ENCODE measurements around the gene PLEK.

PLEK gene

DNA sequence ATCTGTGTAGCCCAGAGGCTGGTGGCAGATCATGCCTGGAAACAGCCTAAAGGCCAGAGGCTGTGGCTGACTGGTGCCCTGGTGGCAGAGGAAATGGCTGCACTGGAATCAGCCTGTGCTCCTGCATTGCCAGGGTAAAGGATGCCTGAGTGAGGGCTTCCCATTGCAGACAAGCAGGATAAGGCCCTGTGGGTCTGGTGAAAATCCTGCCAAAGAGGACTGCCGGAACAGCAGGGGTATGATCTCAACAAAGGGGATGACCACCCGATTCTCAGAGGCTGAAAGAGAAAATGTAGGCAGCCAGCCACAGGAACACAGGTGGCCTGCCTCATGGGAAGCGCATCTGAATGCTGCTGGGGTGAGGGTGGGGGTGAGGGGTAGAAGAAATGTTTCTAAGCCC lies 53.8 kb downstream of the PLEK start:
- Histone ChIP-seq H3F3A (ENCODE audit: control insufficient read depth, insufficient read depth) (no peaks in the 10 kb centered on the region), H3K79me2 (ENCODE audit: control insufficient read depth, low read length) (no peaks in the 10 kb centered on the region), H3K36me3 (ENCODE audit: control insufficient read depth, low read length) (no peaks in the 10 kb centered on the region), H3K27me3 (ENCODE audit: control insufficient read depth, low read length) (no peaks in the 10 kb centered on the region), H3K4me3 (ENCODE audit: low read length) (no peak overlapping the region), H3K4me1 (ENCODE audit: control insufficient read depth, low read length) (peaks cover 55% of the 10 kb centered on the region), H4K20me1 (ENCODE audit: control insufficient read depth, insufficient read depth, low read depth, low read length) (no peaks in the 10 kb centered on the region), H3K9me3 (ENCODE audit: control insufficient read depth, insufficient read depth, low read length) (no peaks in the 10 kb centered on the region; the same call in 1 of the 2 replicates), H3K4me2 (ENCODE audit: low read length) (0 out of 2 replicates have a peak overlapping the region, but pooled peaks have one; percentile 12), H3K27ac (ENCODE audit: low read depth, low read length) (no peak overlapping the region), H3K9me2 (replicated peaks; ENCODE audit: control insufficient read depth, low read length) (no peaks in the 10 kb centered on the region)
- no peak for TF ChIP-seq EZH2phosphoT487 (IDR thresholded peaks at IDR 0.05; ENCODE audit: borderline replicate concordance, low read length)
- TF ChIP-seq, protein P1, sequence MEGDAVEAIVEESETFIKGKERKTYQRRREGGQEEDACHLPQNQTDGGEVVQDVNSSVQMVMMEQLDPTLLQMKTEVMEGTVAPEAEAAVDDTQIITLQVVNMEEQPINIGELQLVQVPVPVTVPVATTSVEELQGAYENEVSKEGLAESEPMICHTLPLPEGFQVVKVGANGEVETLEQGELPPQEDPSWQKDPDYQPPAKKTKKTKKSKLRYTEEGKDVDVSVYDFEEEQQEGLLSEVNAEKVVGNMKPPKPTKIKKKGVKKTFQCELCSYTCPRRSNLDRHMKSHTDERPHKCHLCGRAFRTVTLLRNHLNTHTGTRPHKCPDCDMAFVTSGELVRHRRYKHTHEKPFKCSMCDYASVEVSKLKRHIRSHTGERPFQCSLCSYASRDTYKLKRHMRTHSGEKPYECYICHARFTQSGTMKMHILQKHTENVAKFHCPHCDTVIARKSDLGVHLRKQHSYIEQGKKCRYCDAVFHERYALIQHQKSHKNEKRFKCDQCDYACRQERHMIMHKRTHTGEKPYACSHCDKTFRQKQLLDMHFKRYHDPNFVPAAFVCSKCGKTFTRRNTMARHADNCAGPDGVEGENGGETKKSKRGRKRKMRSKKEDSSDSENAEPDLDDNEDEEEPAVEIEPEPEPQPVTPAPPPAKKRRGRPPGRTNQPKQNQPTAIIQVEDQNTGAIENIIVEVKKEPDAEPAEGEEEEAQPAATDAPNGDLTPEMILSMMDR (IDR thresholded peaks at IDR 0.05; ENCODE audit: low read depth, low read length, poor library complexity, severe bottlenecking): no peak

DNA sequence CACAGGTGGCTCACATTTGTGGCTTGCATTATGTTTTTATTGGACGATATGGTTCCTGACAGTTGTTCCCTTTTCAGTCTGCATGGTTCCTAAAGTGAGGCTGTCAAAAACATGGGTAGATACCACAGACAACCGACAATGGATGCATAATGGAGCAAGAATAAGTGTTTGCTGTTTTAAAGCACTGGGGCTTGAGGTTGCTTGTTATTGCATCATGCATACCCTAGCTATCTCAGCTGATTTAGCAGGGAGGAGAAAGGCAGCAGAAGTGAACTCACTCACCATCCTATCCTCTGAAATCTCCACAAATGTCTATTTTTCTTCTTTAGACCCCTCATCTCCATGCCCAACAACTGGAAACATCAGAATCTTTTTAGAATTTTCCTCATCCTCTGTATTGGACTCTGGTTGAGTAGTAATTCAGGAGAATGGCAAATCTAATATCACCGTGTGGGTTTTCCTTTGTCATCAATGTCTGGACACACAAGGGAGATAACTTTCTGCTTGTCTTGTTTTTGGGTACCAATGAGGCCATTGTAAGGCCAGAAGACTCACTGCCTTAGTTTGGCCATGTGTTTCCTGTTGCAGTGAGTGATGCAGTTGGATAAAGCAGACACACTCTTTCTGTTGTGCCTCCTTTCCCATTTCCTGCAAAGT lies 55.3 kb downstream of the PLEK start:
- H3K4me1 ChIP-seq (ENCODE audit: control insufficient read depth, low read length): peaks cover 63% of the 10 kb centered on the region
- H3K4me3 ChIP-seq (ENCODE audit: low read length): no peak overlapping the region
- H3K27me3 ChIP-seq (ENCODE audit: control insufficient read depth, low read length): no peaks in the 10 kb centered on the region
- H3K4me2 ChIP-seq (ENCODE audit: low read length): peak overlapping the region; percentile 20
- no peaks in the 10 kb centered on the region for H4K20me1 ChIP-seq (ENCODE audit: control insufficient read depth, insufficient read depth, low read depth, low read length)
- H3K27ac ChIP-seq (ENCODE audit: low read depth, low read length): no peak overlapping the region
- no peaks in the 10 kb centered on the region; the same call in 1 of the 2 replicates for H3K9me3 ChIP-seq (ENCODE audit: control insufficient read depth, insufficient read depth, low read length)
- TF ChIP-seq, protein P1 (IDR thresholded peaks at IDR 0.05; ENCODE audit: low read depth, low read length, poor library complexity, severe bottlenecking): no peak
- no peak for TF ChIP-seq EZH2phosphoT487 (IDR thresholded peaks at IDR 0.05; ENCODE audit: borderline replicate concordance, low read length)
- H3K9me2 ChIP-seq (replicated peaks; ENCODE audit: control insufficient read depth, low read length): no peaks in the 10 kb centered on the region
- H3F3A ChIP-seq (ENCODE audit: control insufficient read depth, insufficient read depth): no peaks in the 10 kb centered on the region
- no peaks in the 10 kb centered on the region for H3K79me2 ChIP-seq (ENCODE audit: control insufficient read depth, low read length)
- no peaks in the 10 kb centered on the region for H3K36me3 ChIP-seq (ENCODE audit: control insufficient read depth, low read length)

DNA sequence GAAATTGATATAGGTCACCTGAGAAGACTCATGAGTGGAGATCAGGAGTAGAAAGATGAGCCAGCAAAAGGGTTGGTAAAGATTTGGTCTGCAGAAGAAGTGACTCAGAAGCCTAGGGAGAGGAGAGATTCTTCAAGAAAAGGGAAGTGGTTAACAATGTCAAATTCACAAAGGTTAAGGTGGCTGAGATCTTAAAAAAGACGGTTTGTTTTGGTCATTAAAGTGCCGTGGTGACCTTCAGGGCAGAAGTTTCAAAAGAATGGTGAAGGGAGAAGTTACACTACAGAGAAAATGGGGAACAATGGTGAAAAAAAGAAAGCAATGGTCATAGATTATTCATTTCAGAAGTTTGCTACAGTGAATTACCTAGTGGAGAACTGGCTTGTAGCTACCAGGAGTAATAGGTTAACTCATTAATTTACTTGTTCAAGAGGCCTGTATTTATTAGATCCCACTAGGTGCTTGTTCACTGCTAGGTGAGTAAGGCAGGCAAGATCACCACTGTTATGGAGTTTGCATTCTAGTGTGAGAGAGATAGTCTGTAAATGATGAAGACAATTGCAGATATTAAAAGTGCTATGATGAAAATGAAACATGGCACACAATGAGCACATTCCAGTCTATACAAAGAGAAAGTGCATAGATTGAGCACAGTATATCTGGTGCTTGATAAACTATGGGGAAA lies 59.0 kb downstream of the PLEK start:
- H3K79me2 ChIP-seq (ENCODE audit: control insufficient read depth, low read length): no peaks in the 10 kb centered on the region
- no peaks in the 10 kb centered on the region for H3K36me3 ChIP-seq (ENCODE audit: control insufficient read depth, low read length)
- peaks cover 70% of the 10 kb centered on the region for H3K4me1 ChIP-seq (ENCODE audit: control insufficient read depth, low read length)
- H3K4me2 ChIP-seq (ENCODE audit: low read length): peak overlapping the region; percentile 43
- H3K27ac ChIP-seq (ENCODE audit: low read depth, low read length): 0 out of 2 replicates have a peak overlapping the region, but pooled peaks have one; percentile 5
- TF ChIP-seq, protein P1 (IDR thresholded peaks at IDR 0.05; ENCODE audit: low read depth, low read length, poor library complexity, severe bottlenecking): no peak
- no peak for TF ChIP-seq EZH2phosphoT487 (IDR thresholded peaks at IDR 0.05; ENCODE audit: borderline replicate concordance, low read length)
- no peaks in the 10 kb centered on the region for H3K27me3 ChIP-seq (ENCODE audit: control insufficient read depth, low read length)
- no peaks in the 10 kb centered on the region for H4K20me1 ChIP-seq (ENCODE audit: control insufficient read depth, insufficient read depth, low read depth, low read length)
- H3F3A ChIP-seq (ENCODE audit: control insufficient read depth, insufficient read depth): no peaks in the 10 kb centered on the region; the same call in 1 of the 2 replicates
- H3K9me2 ChIP-seq (replicated peaks; ENCODE audit: control insufficient read depth, low read length): no peaks in the 10 kb centered on the region
- peak overlapping the region; percentile 27 for H3K4me3 ChIP-seq (ENCODE audit: low read length)
- H3K9me3 ChIP-seq (ENCODE audit: control insufficient read depth, insufficient read depth, low read length): no peaks in the 10 kb centered on the region
